CD14-positive monocyte (primary cell): ENCODE data around the gene PODXL. TPM values are rescaled to one million over a fixed set of nuclear protein-coding genes. Genes with fewer than 3 reads are reported as not detected.

Experiments used
- DNase-seq, 3 donors: peaks; one replicate each; pipeline ENCODE4 v3.0.0-alpha.2; 2011 to 2022
- H2AFZ ChIP-seq: 2 replicates; pipeline ENCODE4 v1.6.0; 2012; ENCODE audit warnings: mild to moderate bottlenecking, low read depth, low read length, inconsistent platforms; ENCODE audit not compliant: insufficient read depth, poor library complexity, severe bottlenecking
- H3K27ac ChIP-seq, 2 donors: 1 replicate in 1 of 2; 2 replicates in 1 of 2; pipeline ENCODE4 v1.5.1; 2012 to 2013; ENCODE audit warnings: low read length in 2 of 2, control low read depth in 1 of 2, inconsistent platforms in 1 of 2, low read depth in 1 of 2, mild to moderate bottlenecking in 1 of 2
- H3K27me3 ChIP-seq, 2 donors: one replicate each; pipeline versions ENCODE4 v1.6.0 to v1.6.1; 2011 to 2013; ENCODE audit warnings: low read length in 2 of 2; ENCODE audit not compliant: control insufficient read depth in 2 of 2, insufficient read depth in 2 of 2
- H3K36me3 ChIP-seq, 2 donors: replicated peaks in 1 of 2; 1 replicate in 1 of 2; 2 replicates in 1 of 2; pipeline versions ENCODE4 v1.5.1 to v1.6.1; 2012 to 2013; ENCODE audit warnings: low read length in 2 of 2, control low read depth in 1 of 2, inconsistent platforms in 1 of 2, mild to moderate bottlenecking in 1 of 2; ENCODE audit not compliant: insufficient read depth in 2 of 2, control insufficient read depth in 1 of 2
- H3K4me1 ChIP-seq, 2 donors: 1 replicate in 1 of 2; 2 replicates in 1 of 2; pipeline versions ENCODE4 v1.5.1 to v1.6.1; 2012 to 2013; ENCODE audit warnings: low read length in 2 of 2, control low read depth in 1 of 2, inconsistent platforms in 1 of 2, mild to moderate bottlenecking in 1 of 2, moderate library complexity in 1 of 2; ENCODE audit not compliant: insufficient read depth in 2 of 2, control insufficient read depth in 1 of 2
- H3K4me2 ChIP-seq: replicated peaks from 2 replicates; pipeline ENCODE3; 2012; ENCODE audit warnings: low read length, moderate library complexity, mild to moderate bottlenecking; ENCODE audit not compliant: poor library complexity, severe bottlenecking; ENCODE audit errors: extremely low read depth
- H3K4me3 ChIP-seq, 3 experiments: fragments of 200-600 bp in 1 of 3; sonication (generic) in 1 of 3; replicated peaks in 1 of 3; 1 replicate in 2 of 3; 2 replicates in 1 of 3; pipeline ENCODE4 v1.5.1; 2011 to 2013; ENCODE audit warnings: low read length in 3 of 3, mild to moderate bottlenecking in 3 of 3, control low read depth in 2 of 3, low read depth in 2 of 3, inconsistent platforms in 1 of 3, moderate library complexity in 1 of 3
- H3K79me2 ChIP-seq: 2 replicates; pipeline ENCODE4 v1.6.0; 2012; ENCODE audit warnings: mild to moderate bottlenecking, control low read depth, inconsistent platforms, low read length, moderate library complexity; ENCODE audit not compliant: insufficient read depth
- H3K9ac ChIP-seq: 2 replicates; pipeline ENCODE4 v1.6.0; 2017; ENCODE audit warnings: low read length, mild to moderate bottlenecking; ENCODE audit not compliant: insufficient read depth, poor library complexity, severe bottlenecking
- H3K9me3 ChIP-seq, 2 donors: replicated peaks in 1 of 2; 1 replicate in 1 of 2; 2 replicates in 1 of 2; pipeline versions ENCODE4 v1.5.1 to v1.6.1; 2012 to 2013; ENCODE audit warnings: low read length in 2 of 2, control low read depth in 1 of 2; ENCODE audit not compliant: control insufficient read depth in 1 of 2, insufficient read depth in 1 of 2
- H4K20me1 ChIP-seq: 2 replicates; pipeline ENCODE4 v1.6.0; 2012; ENCODE audit warnings: mild to moderate bottlenecking, low read length, control low read depth, moderate library complexity; ENCODE audit not compliant: insufficient read depth
- H3K27ac Mint-ChIP-seq, 7 donors: one replicate each; pipeline ENCODE4 v1.8.0; 2020; ENCODE audit warnings: mild to moderate bottlenecking in 7 of 7, mixed read lengths in 7 of 7, moderate library complexity in 6 of 7, inconsistent platforms in 2 of 7
- H3K27me3 Mint-ChIP-seq, 3 donors: one replicate each; pipeline ENCODE4 v1.8.0; 2021 to 2022; ENCODE audit warnings: low read depth in 3 of 3, mild to moderate bottlenecking in 3 of 3, mixed read lengths in 3 of 3, moderate library complexity in 3 of 3, inconsistent platforms in 1 of 3
- H3K36me3 Mint-ChIP-seq, 2 donors: one replicate each; pipeline ENCODE4 v1.8.0; 2020; ENCODE audit warnings: mixed read lengths in 2 of 2, inconsistent platforms in 1 of 2, mild to moderate bottlenecking in 1 of 2
- H3K4me1 Mint-ChIP-seq: one replicate; pipeline ENCODE4 v1.8.0; 2020; ENCODE audit warnings: mild to moderate bottlenecking, mixed read lengths
- H3K4me3 Mint-ChIP-seq, 2 donors: one replicate each; pipeline ENCODE4 v1.8.0; 2020; ENCODE audit warnings: mild to moderate bottlenecking in 2 of 2, mixed read lengths in 2 of 2, moderate library complexity in 1 of 2
- H3K9me3 Mint-ChIP-seq, 7 donors: one replicate each; pipeline ENCODE4 v1.8.0; 2020 to 2022; ENCODE audit warnings: mixed read lengths in 7 of 7, mild to moderate bottlenecking in 6 of 7, moderate library complexity in 6 of 7, inconsistent platforms in 2 of 7
- CTCF ChIP-seq: fragments of 200-600 bp; IDR thresholded peaks from one replicate; pipeline ENCODE4 v1.8.0; 2022; ENCODE audit warnings: antibody characterized with exemption, mild to moderate bottlenecking
- WGBS: methylation state at CpG from one replicate; pipeline ENCODE4 v1.1.5; 2013; ENCODE audit warnings: missing lambda C conversion rate; ENCODE audit not compliant: insufficient coverage; 5-methylcytosine and 5-hydroxymethylcytosine counted together
- intact Hi-C, 2 donors: fragments of 100-400 bp; cut with micrococcal nuclease; formaldehyde crosslinking; loops; one replicate each; pipeline versions ENCODE4 v1.15.0 to v1.15.1; 2023
- polyA plus RNA-seq, 3 donors: library from polyadenylated mRNA; depleted of rRNA in 1 of 3; unstranded in 2 of 3; stranded (reverse) in 1 of 3; fragments of 300-500 nt in 2 of 3; fragments of >200 nt in 1 of 3; fragmentation: Illumina TruSeq in 2 of 3; gene quantifications; 1 replicate in 2 of 3; 2 replicates in 1 of 3; pipeline ENCODE4 v1.2.3, GENCODE V29; 2012 to 2021

The PODXL gene
- polyA plus RNA-seq, 3 donors = 0.20 to 0.25 TPM; not detected in 1

DNA sequence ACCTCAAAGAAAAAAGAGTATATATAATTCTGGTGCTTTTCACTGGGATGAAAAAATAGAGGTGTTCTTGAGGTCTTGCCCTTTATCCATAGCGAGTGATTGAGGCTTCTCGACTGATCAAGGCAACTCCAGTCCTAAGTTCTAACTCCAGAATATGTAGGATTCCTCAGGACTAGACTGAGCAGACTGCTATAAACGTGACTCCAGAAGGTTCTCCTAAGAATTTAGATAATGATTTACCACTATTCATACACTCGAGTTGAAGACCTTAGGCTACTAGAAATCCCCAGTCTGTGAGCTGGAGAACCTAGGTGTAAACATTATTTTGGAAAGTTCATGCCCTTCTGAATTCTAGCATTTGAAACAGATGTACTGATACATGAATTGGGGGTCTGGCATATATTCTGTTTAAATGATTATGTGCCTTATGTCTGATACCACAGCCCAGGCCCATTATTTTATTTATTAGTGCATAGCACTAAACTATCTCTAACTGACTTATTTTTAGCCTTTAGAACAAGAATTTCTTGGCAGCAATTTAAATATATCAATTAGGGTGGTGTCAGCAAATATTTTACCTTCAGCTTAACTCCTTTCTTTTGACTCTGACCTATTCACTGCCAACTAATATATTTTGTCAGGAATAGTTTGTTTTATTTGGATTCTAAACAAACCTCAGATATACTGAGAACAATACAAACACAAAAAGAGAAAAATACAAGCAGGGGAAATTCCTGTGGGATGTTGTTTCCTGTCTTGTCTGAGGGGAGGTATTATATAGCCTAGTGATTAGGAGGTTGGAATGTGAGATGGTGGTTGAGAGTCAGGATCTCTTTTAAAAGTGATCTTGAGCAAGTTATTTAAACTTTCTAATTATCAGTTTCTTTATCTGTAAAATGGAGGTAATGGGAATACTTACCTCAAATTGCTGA is 75.8 kb downstream of the PODXL start:
- 60% methylated on average over 1 of the region's 4 CpGs for WGBS
- no peak for DNase-seq

GRCh38 chr7:131476740-131477139 is 79.7 kb downstream of the PODXL start:
- TF ChIP-seq CTCF = no peak
- Histone ChIP-seq H2AFZ (no peak overlapping the region), H3K4me1 (no peaks in the 10 kb centered on the region), H3K27me3 (no peaks in the 10 kb centered on the region), H3K79me2 (no peaks in the 10 kb centered on the region), H4K20me1 (no peaks in the 10 kb centered on the region), H3K9me3 (no peaks in the 10 kb centered on the region), H3K4me2 (no peak overlapping the region), H3K36me3 (peaks cover 10 to 78% of the 10 kb centered on the region in 2 donors), H3K27ac (no peak overlapping the region), H3K4me3 (no peak overlapping the region), H3K9ac (no peak overlapping the region)
- no peak overlapping the region for H3K4me3 Mint-ChIP-seq
- H3K4me1 Mint-ChIP-seq = no peaks in the 10 kb centered on the region
- intact Hi-C loops = no loop called here
- H3K9me3 Mint-ChIP-seq = no peaks in the 10 kb centered on the region
- WGBS = no CpG with 5 or more reads among the region's 2 CpGs
- H3K27ac Mint-ChIP-seq = no peak overlapping the region
- H3K36me3 Mint-ChIP-seq = peaks cover 37 to 53% of the 10 kb centered on the region in 2 donors
- DNase-seq = no peak
- peaks cover 0 to 2% (median 0%) of the 10 kb centered on the region in 3 donors for H3K27me3 Mint-ChIP-seq

More for the DNA sequence above, 75.8 kb downstream of the PODXL start:
- Mint-ChIP-seq H3K4me3 (no peak overlapping the region), H3K4me1 (no peaks in the 10 kb centered on the region), H3K9me3 (no peaks in the 10 kb centered on the region), H3K27me3 (no peaks in the 10 kb centered on the region), H3K36me3 (peaks cover 29 to 39% of the 10 kb centered on the region in 2 donors), H3K27ac (no peak overlapping the region)
- Histone ChIP-seq H3K27me3 (no peaks in the 10 kb centered on the region), H3K4me2 (no peak overlapping the region), H3K4me3 (no peak overlapping the region), H3K79me2 (no peaks in the 10 kb centered on the region), H2AFZ (no peak overlapping the region), H3K27ac (no peak overlapping the region), H3K4me1 (no peaks in the 10 kb centered on the region), H3K9me3 (no peaks in the 10 kb centered on the region), H3K9ac (no peak overlapping the region), H3K36me3 (peaks cover 12 to 71% of the 10 kb centered on the region in 2 donors), H4K20me1 (no peaks in the 10 kb centered on the region)
- TF ChIP-seq CTCF = no peak
- intact Hi-C loops = no loop called here
